GM19372 (cell line): Measurements from ENCODE around the gene AVPR1A.
A peak's percentile ranks its signal among the peaks of the same experiment; 100 is the strongest.
"Not testable (repeated sequence)": the region's sequence is repeated elsewhere in the genome, so short reads cannot be mapped to it uniquely, and the experiment has no call there.

Experiments
- ATAC-seq: cut with Tn5 transposase; IDR thresholded peaks from one replicate; pipeline ENCODE4 v1.9.1; 2021; ENCODE audit warnings: mild to moderate bottlenecking, low read depth, moderate library complexity; ENCODE audit not compliant: unreplicated experiment

The AVPR1A gene

DNA sequence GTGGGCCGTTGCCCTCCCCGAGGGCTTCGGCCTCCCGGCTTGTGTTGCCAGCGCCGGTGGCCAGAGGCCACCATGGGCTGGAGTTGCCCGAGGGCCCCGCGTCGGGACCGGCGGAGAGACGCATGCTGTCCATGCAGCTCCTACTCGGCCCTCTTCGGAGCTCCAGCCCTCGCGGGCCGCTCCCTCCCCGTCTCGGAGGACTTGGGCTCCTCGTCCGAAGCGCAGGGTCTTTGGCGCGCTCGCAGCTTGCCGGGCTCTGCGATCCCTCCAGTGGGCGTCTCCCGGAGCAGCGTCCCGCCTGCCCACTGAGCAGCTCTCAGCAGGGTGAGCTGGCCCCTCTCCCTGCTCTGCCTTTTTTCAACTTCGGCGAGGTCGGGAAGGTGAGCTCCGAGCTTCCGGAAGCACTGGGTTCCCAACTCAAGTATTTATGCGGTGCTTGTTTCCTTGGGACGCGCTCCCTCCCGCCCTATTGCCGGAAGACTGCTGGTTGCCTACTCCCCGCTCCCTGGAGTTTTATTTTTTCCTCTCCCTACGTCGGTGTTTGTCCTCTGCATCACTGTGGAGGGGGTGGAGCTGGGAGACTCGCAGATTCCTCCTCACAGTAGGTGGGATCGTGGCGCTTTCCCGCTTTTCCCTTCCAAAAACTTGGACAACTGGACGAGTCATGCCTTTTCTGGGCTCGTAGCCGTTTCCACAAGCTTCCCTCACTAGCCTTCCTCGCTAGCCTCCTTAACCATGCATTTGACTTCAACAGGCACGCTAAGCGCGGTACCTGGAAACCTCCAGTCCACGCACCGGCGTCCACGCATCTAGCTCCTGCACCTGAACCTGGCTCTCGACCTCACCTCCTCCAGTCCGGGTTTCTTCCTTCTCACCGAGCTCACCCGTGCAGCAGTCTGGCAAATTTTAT is at the start of gene AVPR1A:
AVPR1A (minus strand) TSS at position 489 of the 910 bp plus-strand sequence; CDS start at position 124, 365 bp downstream.
- ATAC-seq: no peak

DNA sequence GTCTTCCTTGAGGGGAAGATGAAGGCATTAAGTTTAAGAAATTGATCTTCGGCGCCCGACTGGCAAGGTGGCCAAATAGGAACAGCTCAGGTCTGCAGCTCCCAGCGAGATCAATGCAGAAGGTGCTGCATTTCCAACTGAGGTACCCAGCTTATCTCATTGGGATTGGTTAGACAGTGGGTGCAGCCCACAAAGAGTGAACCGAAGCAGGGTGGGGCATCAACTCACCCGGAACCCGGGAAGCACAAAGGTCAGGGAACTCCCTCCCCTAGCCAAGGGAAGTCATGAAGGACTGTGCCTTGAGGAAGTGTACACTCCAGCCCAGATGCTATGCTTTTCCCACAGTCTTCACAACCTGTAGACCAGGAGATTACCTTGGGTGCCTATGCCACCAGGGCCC is 45.2 kb upstream of the AVPR1A start:
- ATAC-seq: no peak

DNA sequence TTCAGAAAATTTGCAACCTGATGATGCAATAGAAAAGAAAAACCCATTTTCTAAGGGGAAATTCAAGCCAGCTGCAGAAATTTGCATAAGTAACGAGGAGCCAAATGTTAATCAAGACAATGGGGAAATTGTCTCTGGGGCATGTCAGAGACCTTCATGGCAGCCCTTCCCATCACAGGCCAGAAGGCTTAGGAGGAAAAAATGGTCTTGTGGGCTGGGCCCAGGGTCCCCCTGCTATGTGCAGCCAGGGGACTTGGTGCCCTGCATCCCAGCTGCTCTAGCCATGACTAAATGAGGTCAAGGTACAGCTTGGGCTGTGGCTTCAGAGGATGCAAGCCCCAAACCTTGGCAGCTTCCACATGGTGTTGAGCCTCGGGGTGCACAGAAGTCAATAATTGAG is 28.2 kb upstream of the AVPR1A start:
- ATAC-seq: no peak

DNA sequence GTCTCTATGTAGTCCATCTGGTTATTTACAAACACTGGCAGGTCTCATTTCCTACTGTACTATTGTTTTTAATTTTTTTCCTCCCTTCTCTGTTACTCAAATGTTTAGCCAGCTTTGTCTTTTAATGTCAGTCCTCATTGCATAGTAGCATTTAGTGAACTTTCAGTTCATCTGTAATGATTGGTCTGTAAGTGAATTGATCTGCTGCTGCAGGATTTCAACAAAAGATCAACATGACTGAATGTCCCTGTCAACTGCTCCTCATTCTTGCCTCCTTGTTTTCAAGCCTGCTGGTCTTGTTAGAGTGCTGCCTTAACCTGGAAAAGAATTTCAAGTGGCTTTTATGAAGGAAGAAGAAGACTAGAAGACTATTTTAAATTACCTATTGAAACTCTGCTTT is 19.3 kb upstream of the AVPR1A start:
- ATAC-seq: no peak

DNA sequence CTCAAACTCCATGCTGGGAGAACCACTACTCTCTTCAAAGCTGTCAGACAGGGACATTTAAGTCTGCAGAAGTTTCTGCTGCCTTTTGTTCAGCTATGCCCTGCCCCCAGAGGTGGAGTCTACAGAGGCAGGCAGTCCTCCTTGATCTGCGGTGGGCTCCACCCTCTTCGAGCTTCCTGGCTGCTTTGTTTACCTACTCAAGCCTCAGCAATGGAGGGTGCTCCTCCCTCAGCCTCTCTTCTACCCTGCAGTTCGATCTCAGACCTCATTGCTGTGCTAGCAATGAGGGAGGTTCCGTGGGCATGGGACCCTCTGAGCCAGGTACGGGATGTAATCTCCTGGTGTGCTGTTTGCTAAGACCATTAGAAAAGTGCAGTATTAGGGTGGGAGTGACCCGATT is 16.7 kb upstream of the AVPR1A start:
- ATAC-seq: not testable (repeated sequence)

DNA sequence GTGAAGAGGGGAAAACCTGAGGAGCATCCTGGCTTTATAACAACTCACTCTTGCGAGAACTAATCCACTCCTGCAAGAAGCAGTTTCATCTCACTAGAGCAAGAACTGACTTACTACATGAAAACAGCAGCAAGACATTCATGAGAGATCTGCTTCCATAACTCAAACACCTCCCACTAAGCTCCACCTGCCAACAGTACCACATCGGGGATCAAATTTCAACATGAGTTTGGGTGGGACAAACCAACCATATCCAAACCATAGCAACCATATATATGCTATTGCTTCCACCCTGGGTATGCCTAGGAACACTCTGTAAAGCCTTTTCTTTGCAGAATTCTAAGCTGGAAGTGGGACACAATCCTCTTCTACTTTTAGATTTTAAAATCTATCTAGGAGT is 13.9 kb upstream of the AVPR1A start:
- ATAC-seq: no peak

DNA sequence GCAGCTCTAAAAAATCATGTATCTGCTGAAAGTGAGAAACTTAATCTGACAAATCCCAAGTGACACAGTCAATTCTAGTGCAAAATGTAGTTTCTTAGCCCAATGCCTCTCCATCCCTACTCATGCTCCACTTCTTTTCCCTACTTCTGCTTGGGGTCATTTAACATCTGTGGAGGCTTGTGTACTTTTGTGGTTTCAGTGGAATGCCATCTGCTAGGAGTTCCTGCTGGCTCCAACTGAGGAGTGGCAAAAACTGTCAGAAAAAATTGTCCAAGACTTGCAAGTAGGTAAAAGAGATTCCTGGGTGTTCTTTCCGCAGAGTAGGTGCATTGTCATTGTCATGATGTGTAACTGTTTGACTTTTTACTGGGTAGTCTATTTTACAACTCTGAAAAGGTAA is 12.5 kb upstream of the AVPR1A start:
- no peak for ATAC-seq

DNA sequence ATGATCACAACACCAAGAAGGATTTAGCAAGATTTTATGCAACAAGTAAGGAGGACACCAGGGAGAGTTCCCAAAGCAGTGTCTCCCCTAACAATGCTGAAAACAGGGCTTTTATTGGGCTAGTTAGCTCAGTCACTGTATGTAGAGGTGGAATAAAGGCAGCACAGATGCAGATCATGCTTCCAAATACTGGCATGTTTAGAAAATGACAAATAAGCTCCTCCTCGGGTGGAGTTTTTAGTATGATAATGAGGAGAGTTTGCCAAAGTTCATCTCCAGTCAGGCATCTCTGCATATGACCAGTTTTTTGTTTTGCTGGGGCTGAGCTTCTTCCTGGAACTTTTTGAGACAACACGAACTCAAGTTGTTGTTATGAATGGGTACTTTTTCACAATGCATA is 4.4 kb upstream of the AVPR1A start:
- ATAC-seq: no peak

DNA sequence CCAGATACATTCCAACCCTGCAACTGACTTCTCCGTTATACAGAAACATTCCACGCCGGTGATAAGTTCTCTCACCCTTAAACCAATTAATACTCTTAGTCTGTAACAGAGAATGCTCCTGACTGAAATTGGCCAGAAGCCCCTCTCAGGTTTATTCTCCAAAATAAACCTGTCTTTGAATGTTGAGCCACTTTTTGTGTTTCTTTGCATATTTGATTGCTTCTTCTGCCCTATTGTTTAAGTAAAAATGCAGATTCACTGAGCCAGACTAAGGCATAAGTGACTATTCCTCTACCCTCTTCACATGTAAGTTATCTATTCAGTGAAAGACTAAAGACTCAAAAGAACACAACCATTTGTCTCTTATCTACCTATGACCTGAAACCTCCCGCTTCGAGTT is 3.6 kb upstream of the AVPR1A start:
- ATAC-seq: no peak

DNA sequence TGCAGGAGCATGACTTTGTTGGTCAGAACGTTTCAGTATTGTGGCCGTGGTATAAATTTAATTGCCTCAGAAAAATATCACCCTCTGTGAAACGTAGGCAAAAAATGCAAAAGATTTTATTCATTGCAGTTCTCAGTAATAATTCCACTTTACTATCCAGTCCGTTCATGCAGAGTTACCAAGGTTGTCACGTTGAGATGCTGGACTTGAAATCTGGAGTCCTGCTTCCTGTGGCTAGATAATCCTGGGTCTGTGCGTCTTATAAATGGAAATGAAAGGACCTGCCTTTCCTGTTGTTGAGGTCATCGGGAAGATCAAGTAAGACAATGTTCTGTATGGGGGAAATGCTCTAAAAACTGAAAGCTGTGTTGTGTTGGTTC is 1.3 kb upstream of the AVPR1A start:
- ATAC-seq: no peak

DNA sequence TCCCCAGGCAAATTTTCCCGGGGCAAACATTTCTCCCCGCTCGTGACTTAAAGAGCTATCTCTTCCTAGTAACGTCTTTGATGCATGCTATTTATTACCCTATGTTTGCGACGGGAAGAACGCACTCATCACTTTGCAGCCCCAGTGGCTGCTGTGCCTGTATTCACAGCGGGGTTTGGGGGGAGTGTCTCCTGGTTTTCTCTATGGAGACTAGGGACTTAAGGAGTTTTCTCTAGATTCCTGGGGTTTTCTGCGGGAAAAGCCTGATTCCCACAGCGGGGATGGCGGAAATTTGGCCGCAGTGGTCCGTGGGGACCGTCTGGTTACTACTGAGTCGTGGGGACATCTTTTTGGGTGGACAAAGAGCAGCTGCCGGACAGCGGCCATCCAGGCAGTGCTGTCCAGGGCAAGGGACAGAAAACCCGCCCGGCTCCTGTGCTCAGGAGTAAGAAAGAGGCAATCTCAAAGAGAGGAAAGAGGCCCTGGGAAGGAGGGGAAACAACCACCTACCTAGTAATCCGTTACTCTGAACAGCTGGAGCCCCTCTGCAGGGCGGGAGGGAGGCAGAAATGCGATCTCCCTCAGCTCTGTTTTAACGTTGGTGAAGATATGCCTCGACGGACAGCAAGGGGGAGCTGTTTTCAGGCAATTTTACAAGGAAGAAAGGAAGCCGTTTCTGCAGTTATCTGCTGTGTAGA is 771 bp upstream of the AVPR1A start:
- peak; percentile 55 for ATAC-seq

DNA sequence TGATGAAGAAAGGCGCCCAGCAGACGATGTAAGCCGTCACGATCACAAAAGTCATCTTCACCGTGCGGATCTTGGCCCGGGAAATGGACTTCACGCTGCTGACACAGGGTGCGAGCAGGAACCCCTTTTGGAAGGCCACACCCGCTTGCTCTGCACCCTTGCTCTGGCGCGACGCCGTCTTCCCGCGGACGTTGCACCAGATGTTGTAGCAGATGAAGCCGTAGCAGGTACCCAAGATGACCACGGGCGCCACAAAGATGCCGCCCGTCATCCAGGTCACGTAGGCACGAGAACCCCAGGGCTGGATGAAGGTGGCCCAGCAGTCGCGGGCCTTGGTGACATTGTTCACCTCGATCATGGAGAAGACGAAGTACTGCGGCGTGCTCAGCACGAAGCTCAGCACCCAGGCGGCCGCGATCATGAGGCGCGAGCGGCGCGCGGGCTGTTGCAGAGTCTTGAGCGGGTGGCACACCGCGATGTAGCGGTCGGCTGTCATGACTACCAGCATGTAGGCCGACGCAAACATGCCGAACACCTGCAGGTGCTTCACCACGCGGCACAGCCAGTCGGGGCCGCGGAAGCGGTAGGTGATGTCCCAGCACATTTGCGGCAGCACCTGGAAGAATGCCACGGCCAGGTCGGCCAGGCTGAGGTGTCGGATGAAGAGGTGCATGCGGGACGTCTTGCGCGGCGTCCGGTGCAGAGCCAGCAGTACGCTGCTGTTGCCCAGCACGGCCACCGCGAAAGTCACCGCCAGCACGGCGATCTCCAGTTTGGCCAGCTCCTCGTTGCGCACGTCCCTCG is 890 bp downstream of the AVPR1A start:
- no peak for ATAC-seq

DNA sequence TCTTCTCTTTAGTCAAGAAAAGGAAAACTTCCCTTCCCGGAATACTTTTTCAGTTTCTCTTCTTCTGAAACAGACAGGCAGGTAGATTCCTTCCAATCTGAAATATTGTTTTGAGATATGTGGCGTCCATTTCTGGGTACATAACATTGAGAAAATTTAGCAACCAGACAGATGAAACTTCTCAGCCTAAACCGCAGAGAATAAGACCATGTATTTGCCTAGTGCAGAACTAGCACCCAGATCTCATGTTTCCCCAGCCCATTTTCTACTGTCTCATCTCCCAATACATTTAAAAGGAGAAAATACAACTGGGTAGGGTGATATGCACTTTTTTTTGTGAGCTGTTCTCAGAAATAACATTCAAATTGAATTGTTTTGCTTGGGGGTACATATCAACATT is 6.4 kb downstream of the AVPR1A start:
- no peak for ATAC-seq

DNA sequence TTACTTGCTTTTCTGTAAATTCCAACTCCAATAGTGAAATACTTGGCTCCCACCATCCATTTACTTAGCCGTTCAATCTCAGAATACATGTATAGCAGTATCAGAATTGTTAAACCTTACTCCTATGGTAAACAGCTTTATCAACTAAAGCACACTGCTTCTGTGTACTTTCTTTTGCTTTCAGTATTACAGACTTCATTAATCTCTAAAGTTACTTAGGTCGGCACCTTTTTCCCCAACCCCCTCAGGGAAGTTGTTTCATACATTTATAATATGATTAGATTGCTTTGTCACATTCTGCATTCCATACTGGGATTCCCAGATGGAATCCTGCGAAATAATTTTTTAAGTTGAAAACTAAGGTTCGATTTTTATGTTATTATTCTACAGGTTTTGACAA is 12.5 kb downstream of the AVPR1A start:
- no peak for ATAC-seq

DNA sequence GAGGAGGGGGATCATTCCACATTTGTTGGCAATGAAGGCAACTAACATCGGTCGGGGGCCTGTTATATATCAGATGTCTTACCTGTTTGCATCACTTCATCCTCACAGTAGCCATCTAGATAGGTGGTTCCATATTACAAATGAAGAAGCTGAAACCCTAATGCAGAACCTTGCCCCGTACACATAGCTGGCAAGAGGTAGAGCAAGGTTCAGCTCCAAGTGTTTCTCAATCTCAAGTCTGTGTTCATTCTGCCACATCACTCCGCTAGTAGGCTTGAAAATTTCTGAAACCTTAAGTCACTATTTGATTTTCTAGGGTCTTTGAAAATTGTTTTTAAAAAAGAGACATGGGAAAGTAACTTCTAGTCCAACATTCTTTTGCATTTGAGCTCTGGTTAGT is 17.0 kb downstream of the AVPR1A start:
- ATAC-seq: no peak

DNA sequence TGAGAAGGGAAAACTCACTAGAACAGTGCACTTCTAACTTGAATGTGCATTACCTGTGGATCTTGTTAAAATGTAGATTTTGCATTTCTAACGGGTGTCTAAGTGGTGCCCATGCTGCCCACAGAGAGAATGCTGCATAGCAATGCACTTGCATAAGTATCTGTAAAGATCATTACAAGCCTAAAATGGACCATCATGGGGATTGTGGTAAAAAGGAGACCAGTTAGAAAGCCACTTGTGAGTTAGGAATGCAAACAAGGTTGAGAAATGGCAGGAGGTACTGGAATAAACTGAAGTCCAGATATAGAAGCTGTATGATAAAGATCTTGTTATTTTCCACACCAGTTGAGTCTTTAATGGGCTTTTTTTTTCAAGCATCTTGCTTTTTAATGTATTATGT is 18.8 kb downstream of the AVPR1A start:
- no peak for ATAC-seq

DNA sequence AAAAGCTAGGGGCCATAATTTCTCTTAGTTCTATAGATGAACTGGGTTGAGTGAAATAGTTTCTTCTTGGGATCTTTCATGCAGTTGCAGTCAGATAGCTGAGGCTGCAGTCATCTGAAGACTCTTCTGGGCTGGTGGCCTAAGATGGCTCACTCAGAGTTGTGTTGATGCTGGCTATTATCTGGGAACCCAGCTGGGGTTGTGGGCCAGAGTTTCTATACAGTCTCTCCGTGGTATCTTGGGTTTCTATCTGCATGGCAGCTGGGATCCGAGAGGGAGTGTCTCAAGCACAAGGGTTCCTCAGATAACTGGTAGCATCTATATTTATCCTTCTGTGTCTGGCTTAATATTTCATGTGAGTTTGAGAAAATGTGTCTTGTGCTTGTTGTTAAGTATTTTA is 21.1 kb downstream of the AVPR1A start:
- ATAC-seq: no peak

DNA sequence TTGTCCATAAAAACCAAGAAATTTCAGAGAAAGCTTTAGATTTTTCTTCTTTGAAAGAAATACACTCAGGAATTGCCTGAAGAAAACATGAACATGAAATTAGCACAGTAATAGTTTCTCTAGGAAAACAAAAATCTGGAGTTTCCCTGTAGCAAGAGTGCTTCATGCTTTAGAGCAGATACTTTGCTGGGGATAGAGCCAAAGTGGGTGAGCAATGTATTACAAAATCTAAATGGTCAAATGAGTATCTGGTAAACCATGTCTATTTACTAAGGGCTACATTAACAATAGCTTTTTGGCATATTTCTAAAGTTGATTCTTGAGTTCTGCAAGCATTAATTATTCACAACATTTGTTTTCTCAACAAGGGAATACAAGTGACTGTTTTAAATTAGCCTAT is 26.2 kb downstream of the AVPR1A start:
- ATAC-seq: no peak

DNA sequence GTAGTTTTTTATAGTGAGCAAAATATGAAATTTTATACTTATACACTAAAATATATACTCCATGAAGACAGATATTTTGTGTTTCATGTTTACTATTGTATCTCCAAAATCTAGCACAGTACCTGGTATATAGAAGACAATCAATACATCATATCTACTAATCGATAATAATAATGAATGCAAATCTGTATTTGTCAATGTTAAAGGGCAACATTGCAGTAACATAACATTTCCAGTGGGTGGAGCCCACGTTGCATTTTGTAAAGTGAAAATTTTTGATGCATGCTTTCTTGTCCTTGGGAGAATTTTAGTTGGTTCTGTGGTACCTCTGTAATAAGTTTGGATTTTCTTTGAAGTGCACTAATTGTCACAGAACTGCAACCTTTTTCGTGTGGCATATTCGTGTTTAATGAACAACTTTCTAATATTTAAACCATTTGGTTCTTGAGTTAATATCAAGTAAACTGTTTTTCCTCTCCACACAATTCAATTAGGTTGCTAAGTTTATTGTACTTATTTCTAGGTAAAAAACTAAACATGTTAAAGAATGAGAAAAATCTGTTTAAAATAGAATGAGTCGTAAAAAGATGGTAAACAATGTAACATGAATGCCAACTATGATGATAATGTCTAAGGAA is 47.4 kb downstream of the AVPR1A start:
- no peak for ATAC-seq

DNA sequence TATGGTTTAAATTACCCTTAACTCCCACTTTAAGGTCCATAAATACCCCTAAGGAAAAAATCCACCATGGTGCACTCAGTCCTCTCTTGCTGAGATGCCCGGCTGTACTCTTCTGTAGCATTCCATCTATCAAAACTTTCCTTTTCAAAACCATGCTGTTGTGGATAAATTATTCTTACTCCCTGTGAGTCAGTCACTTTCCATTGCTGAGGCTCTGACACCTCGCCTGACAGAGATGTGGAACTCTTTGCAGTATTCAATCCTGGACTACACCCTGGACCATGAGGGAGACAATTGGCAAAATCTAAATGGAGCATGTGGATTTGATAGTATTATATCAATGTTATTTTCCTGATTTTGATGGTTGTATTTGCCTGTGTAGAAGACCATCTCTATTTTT is 49.1 kb downstream of the AVPR1A start:
- ATAC-seq: no peak

DNA sequence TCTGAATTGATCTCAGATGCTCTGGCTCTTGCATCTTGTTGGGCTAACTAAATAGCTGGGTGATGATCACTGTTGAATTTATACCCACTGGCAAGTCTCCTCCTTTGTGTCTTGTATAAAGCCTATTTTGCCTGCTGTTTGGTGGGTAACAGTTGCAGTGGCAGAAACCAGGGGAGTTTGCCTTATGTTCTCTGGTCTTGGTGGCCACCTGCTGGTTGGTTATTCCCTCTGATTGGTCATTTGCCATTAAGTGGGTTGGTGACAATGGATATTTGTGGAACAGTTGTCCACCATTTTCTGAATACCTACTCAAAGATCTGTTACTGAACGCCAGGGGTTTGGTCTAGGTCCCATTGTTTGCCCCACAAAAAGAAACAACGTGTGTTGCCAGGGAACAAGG is 52.1 kb downstream of the AVPR1A start:
- ATAC-seq: no peak
